ENCODE results near the gene CEP104.

GRCh38 chr1:3883194-3883925 lies 26.3 kb upstream of the CEP104 start:
- TF ChIP-seq ZBTB33 (IDR thresholded peaks at IDR 0.05; ENCODE audit: extremely low read depth, insufficient replicate concordance, low read length) (no peak), SRF (IDR thresholded peaks at IDR 0.05; ENCODE audit: low read depth) (no peak), SP1 (IDR thresholded peaks at IDR 0.05; ENCODE audit: low read depth) (no peak), CTCF (IDR thresholded peaks at IDR 0.05 in 2 of 3, conservative IDR thresholded peaks at IDR 0.05 in 1 of 3; ENCODE audit: borderline replicate concordance in 1 of 3, insufficient read depth in 1 of 3, low read depth in 2 of 3, low read length in 2 of 3) (no peak), EZH2 (IDR thresholded peaks at IDR 0.05) (no peak), MAX (IDR thresholded peaks at IDR 0.05) (no peak), ELF1 (IDR thresholded peaks at IDR 0.05; ENCODE audit: borderline replicate concordance, low read depth) (no peak), JUND (IDR thresholded peaks at IDR 0.05) (no peak), EZH2phosphoT487 (IDR thresholded peaks at IDR 0.05; ENCODE audit: borderline replicate concordance) (no peak), POLR2A (IDR thresholded peaks at IDR 0.05; ENCODE audit: borderline replicate concordance, extremely low read depth, insufficient read depth, insufficient read length) (no peak), SIN3A (IDR thresholded peaks at IDR 0.05; ENCODE audit: low read depth) (no peak), ZNF274 (IDR thresholded peaks at IDR 0.05; ENCODE audit: low read depth, low read length) (no peak)

Measured in HCT116 (cell line).